ENCODE measurements around the gene PFAS.

PFAS gene

GRCh38 chr17:8272421-8272820, 23.3 kb downstream of the PFAS start:
- H3K27me3 ChIP-seq (ENCODE audit: control insufficient read depth, insufficient read depth, low read length, poor library complexity, severe bottlenecking), result no peaks in the 10 kb centered on the region
- WGBS, 2 experiments, result 90 to 96% methylated on average over 1 of the region's 1 CpG
- H3K4me1 ChIP-seq (ENCODE audit: control insufficient read depth, insufficient read depth, low read length), result no peaks in the 10 kb centered on the region
- no peak overlapping the region for H3K4me3 ChIP-seq (ENCODE audit: insufficient read depth, low read depth, low read length)
- no peak overlapping the region for H3K27ac ChIP-seq (ENCODE audit: insufficient read depth, low read depth, low read length, poor library complexity, severe bottlenecking)
- peaks cover 10% of the 10 kb centered on the region for H3K36me3 ChIP-seq (ENCODE audit: control insufficient read depth, insufficient read depth, low read length)
- H3K9me3 ChIP-seq (ENCODE audit: control insufficient read depth, low read length), result no peaks in the 10 kb centered on the region

- no peaks in the 10 kb centered on the region for H3K27me3 ChIP-seq (ENCODE audit: control insufficient read depth, insufficient read depth, low read length, poor library complexity, severe bottlenecking)
- H3K36me3 ChIP-seq (ENCODE audit: control insufficient read depth, insufficient read depth, low read length), result peaks cover 5% of the 10 kb centered on the region
- 92 to 93% methylated on average over 4 of the region's 4 CpGs for WGBS, 2 experiments
- no peaks in the 10 kb centered on the region for H3K9me3 ChIP-seq (ENCODE audit: control insufficient read depth, low read length)
- H3K27ac ChIP-seq (ENCODE audit: insufficient read depth, low read depth, low read length, poor library complexity, severe bottlenecking), result no peak overlapping the region
- H3K4me3 ChIP-seq (ENCODE audit: insufficient read depth, low read depth, low read length), result no peak overlapping the region
- H3K4me1 ChIP-seq (ENCODE audit: control insufficient read depth, insufficient read depth, low read length), result no peaks in the 10 kb centered on the region
Observed at GRCh38 chr17:8273884-8274444, 24.9 kb downstream of the PFAS start.

GRCh38 chr17:8274816-8275215, 25.7 kb downstream of the PFAS start:
- Histone ChIP-seq H3K4me1 (ENCODE audit: control insufficient read depth, insufficient read depth, low read length) (no peaks in the 10 kb centered on the region), H3K27ac (ENCODE audit: insufficient read depth, low read depth, low read length, poor library complexity, severe bottlenecking) (no peak overlapping the region), H3K4me3 (ENCODE audit: insufficient read depth, low read depth, low read length) (no peak overlapping the region), H3K36me3 (ENCODE audit: control insufficient read depth, insufficient read depth, low read length) (no peaks in the 10 kb centered on the region), H3K27me3 (ENCODE audit: control insufficient read depth, insufficient read depth, low read length, poor library complexity, severe bottlenecking) (no peaks in the 10 kb centered on the region), H3K9me3 (ENCODE audit: control insufficient read depth, low read length) (no peaks in the 10 kb centered on the region)
- 67 to 96% methylated on average over 4 of the region's 5 CpGs for WGBS, 2 experiments

GRCh38 chr17:8275421-8276290, 26.6 kb downstream of the PFAS start:
- no peak overlapping the region for H3K27ac ChIP-seq (ENCODE audit: insufficient read depth, low read depth, low read length, poor library complexity, severe bottlenecking)
- WGBS, 2 experiments, result 87 to 88% methylated on average over 9 of the region's 9 CpGs

DNA sequence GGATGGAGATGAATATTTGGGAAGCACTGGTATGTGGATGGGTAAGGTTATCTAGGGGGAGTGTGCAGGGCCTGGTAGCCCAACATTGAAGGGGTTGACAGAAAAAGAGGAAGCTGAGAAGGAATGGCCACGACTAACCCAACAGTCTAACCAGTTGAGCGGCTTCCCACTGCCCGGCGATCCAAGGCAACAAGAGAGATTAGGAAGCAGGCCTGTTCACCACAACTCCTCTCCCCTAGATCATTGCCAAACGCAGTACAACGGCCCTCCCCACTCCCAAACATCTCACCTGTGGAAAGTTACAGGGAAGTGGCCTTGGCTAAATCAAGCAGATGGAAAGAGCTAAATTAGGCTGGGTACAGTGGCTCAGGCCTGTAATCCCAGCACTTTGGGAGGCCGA, 28.2 kb downstream of the PFAS start:
- H3K9me3 ChIP-seq (ENCODE audit: control insufficient read depth, low read length), result no peaks in the 10 kb centered on the region
- H3K4me3 ChIP-seq (ENCODE audit: insufficient read depth, low read depth, low read length), result no peak overlapping the region
- no peak overlapping the region for H3K27ac ChIP-seq (ENCODE audit: insufficient read depth, low read depth, low read length, poor library complexity, severe bottlenecking)
- H3K27me3 ChIP-seq (ENCODE audit: control insufficient read depth, insufficient read depth, low read length, poor library complexity, severe bottlenecking), result no peaks in the 10 kb centered on the region
- H3K4me1 ChIP-seq (ENCODE audit: control insufficient read depth, insufficient read depth, low read length), result no peaks in the 10 kb centered on the region
- WGBS, 2 experiments, result 84 to 93% methylated on average over 7 of the region's 7 CpGs
- no peaks in the 10 kb centered on the region for H3K36me3 ChIP-seq (ENCODE audit: control insufficient read depth, insufficient read depth, low read length)

More at GRCh38 chr17:8275421-8276290, 26.6 kb downstream of the PFAS start:
- Histone ChIP-seq H3K27me3 (ENCODE audit: control insufficient read depth, insufficient read depth, low read length, poor library complexity, severe bottlenecking) (no peaks in the 10 kb centered on the region), H3K4me3 (ENCODE audit: insufficient read depth, low read depth, low read length) (no peak overlapping the region), H3K9me3 (ENCODE audit: control insufficient read depth, low read length) (no peaks in the 10 kb centered on the region), H3K36me3 (ENCODE audit: control insufficient read depth, insufficient read depth, low read length) (no peaks in the 10 kb centered on the region), H3K4me1 (ENCODE audit: control insufficient read depth, insufficient read depth, low read length) (no peaks in the 10 kb centered on the region)

GRCh38 chr17:8282345-8282744, 33.3 kb downstream of the PFAS start:
- Histone ChIP-seq H3K27ac (ENCODE audit: insufficient read depth, low read depth, low read length, poor library complexity, severe bottlenecking) (no peak overlapping the region), H3K4me3 (ENCODE audit: insufficient read depth, low read depth, low read length) (no peak overlapping the region), H3K4me1 (ENCODE audit: control insufficient read depth, insufficient read depth, low read length) (no peaks in the 10 kb centered on the region), H3K36me3 (ENCODE audit: control insufficient read depth, insufficient read depth, low read length) (no peaks in the 10 kb centered on the region), H3K9me3 (ENCODE audit: control insufficient read depth, low read length) (no peaks in the 10 kb centered on the region), H3K27me3 (ENCODE audit: control insufficient read depth, insufficient read depth, low read length, poor library complexity, severe bottlenecking) (no peaks in the 10 kb centered on the region)
- WGBS, 2 experiments, result 62 to 64% methylated on average over 3 of the region's 3 CpGs

DNA sequence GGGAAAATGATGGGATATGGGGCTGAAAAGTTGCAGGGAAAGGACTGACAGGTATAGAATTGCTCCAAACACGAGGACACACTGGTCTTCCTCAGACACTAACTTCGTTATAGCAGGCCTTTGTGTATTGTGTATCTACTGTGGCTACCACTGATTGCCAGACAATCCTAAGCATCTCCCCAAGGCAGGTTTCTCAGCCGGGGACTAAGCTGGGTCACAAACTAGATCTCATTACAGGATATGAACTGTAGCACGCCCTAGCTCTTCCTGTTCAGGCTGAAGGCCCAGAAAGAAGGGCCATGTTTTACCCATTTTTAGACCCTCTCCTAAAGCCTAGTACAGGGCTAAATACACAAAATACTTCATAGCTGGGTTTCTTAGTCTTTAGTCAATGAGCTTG, 34.3 kb downstream of the PFAS start:
- H3K27me3 ChIP-seq (ENCODE audit: control insufficient read depth, insufficient read depth, low read length, poor library complexity, severe bottlenecking), result no peaks in the 10 kb centered on the region
- H3K27ac ChIP-seq (ENCODE audit: insufficient read depth, low read depth, low read length, poor library complexity, severe bottlenecking), result no peak overlapping the region
- WGBS, 2 experiments, result 83 to 87% methylated on average over 4 of the region's 4 CpGs
- no peaks in the 10 kb centered on the region for H3K9me3 ChIP-seq (ENCODE audit: control insufficient read depth, low read length)
- H3K4me1 ChIP-seq (ENCODE audit: control insufficient read depth, insufficient read depth, low read length), result no peaks in the 10 kb centered on the region
- H3K4me3 ChIP-seq (ENCODE audit: insufficient read depth, low read depth, low read length), result no peak overlapping the region
- no peaks in the 10 kb centered on the region for H3K36me3 ChIP-seq (ENCODE audit: control insufficient read depth, insufficient read depth, low read length)

DNA sequence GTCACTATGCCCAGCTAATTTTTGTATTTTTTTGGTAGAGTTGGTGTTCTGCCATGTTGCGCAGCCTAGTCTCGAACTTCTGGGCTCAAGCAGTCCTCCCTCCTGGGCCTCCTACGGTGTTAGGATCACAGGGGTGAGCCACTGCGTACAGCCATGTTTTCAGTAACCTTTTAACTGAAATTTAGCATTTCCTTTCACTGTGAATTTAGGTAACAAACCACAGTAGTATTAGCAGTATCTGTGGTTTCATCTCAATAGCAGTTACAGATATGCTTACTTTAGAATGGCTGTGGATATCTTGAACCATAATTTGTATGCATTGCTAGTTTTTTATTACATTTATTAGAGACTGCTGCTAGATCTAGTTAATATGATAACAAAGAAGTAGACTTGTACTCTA, 35.0 kb downstream of the PFAS start:
- H3K9me3 ChIP-seq (ENCODE audit: control insufficient read depth, low read length), result no peaks in the 10 kb centered on the region
- H3K36me3 ChIP-seq (ENCODE audit: control insufficient read depth, insufficient read depth, low read length), result no peaks in the 10 kb centered on the region
- peaks cover under 1% of the 10 kb centered on the region for H3K4me1 ChIP-seq (ENCODE audit: control insufficient read depth, insufficient read depth, low read length)
- WGBS, 2 experiments, result 96 to 98% methylated on average over 4 of the region's 4 CpGs
- no peak overlapping the region for H3K4me3 ChIP-seq (ENCODE audit: insufficient read depth, low read depth, low read length)
- H3K27me3 ChIP-seq (ENCODE audit: control insufficient read depth, insufficient read depth, low read length, poor library complexity, severe bottlenecking), result no peaks in the 10 kb centered on the region
- no peak overlapping the region for H3K27ac ChIP-seq (ENCODE audit: insufficient read depth, low read depth, low read length, poor library complexity, severe bottlenecking)

DNA sequence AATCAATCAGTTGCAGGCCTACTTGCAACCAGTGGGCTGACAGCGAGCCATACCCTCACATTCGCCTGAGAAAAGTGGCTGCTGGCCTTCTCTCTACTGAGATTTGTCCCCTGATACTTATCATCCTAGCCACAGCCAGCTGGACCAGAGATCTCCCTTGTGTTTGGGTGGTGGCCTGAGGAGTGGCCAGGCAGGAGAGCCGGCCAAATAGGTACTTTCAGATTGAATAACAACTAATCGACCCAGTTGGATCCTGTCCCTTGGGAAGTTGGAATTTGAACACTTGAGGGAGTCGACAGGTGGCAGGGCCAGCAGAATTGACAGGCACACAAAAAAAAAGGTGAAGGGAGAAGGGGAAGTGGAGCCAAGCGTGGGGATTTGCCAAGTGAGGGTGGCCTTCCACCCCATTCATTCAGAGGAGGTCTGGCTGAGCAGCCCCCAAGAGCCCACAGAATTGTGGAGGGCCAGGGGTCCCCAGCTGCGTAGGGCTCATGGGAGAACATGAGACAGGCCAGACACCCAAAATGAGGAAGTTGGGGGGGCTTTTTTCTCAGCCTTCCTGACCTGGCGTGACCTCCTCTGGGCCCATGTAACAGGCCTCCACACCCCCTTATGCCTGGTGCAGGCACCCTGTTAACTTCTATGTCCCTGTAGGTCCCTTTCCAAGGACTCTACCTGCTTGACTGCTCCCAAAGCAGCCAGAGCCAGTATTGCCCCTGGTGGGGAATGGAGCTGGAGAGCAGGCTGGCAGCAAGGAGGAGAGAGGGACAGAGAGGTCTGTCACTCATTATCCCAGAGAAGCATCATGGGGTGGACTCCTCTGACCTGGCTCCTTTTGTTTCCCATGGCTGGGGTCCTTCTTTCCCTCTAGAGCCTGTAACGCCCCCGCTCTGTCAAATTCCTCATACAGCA, 36.4 kb downstream of the PFAS start:
- no peaks in the 10 kb centered on the region for H3K9me3 ChIP-seq (ENCODE audit: control insufficient read depth, low read length)
- 86 to 92% methylated on average over 10 of the region's 10 CpGs for WGBS, 2 experiments
- H3K4me1 ChIP-seq (ENCODE audit: control insufficient read depth, insufficient read depth, low read length), result peaks cover 7% of the 10 kb centered on the region
- no peak overlapping the region for H3K27ac ChIP-seq (ENCODE audit: insufficient read depth, low read depth, low read length, poor library complexity, severe bottlenecking)
- no peaks in the 10 kb centered on the region for H3K36me3 ChIP-seq (ENCODE audit: control insufficient read depth, insufficient read depth, low read length)
- no peak overlapping the region for H3K4me3 ChIP-seq (ENCODE audit: insufficient read depth, low read depth, low read length)
- H3K27me3 ChIP-seq (ENCODE audit: control insufficient read depth, insufficient read depth, low read length, poor library complexity, severe bottlenecking), result no peaks in the 10 kb centered on the region

Measured in ectodermal cell (in vitro differentiated cells).